Motor neuron (in vitro differentiated cells): Measurements from ENCODE around the gene ADAM33. TPM values are rescaled to one million over a fixed set of nuclear protein-coding genes. Genes with fewer than 3 reads are reported as not detected.

Experiments
- ATAC-seq, 8 experiments: fragments of 200-7000 bp; cut with Tn5 transposase; replicated peaks in 6 of 8; 2 replicates each; pipeline ENCODE4 v1.8.0; 2021; ENCODE audit warnings: mild to moderate bottlenecking in 8 of 8, moderate library complexity in 8 of 8
- H3K27ac ChIP-seq, 2 donors: fragments of 250-450 bp; sonication (Bioruptor Pico); 2 replicates each; pipeline ENCODE4 v1.9.0; 2021; ENCODE audit warnings: antibody characterized with exemption in 2 of 2, mild to moderate bottlenecking in 2 of 2, moderate library complexity in 1 of 2
- H3K4me1 ChIP-seq, 2 donors: fragments of 250-450 bp; sonication (Bioruptor Pico); replicated peaks in 1 of 2; 2 replicates each; pipeline ENCODE4 v1.6.1; 2021; ENCODE audit warnings: antibody characterized with exemption in 2 of 2, mild to moderate bottlenecking in 2 of 2, moderate library complexity in 1 of 2
- H3K4me3 ChIP-seq, 5 donors: fragments of 250-450 bp; sonication (Bioruptor Pico); 2 replicates each; pipeline ENCODE4 v1.9.0; 2021; ENCODE audit warnings: antibody characterized with exemption in 5 of 5, mild to moderate bottlenecking in 5 of 5, moderate library complexity in 4 of 5
- WGBS, 10 experiments: fragments of 450-650 bp; shearing (Covaris generic); methylation state at CpG; one replicate each; pipeline ENCODE4 v1.0.0; 2022; 5-methylcytosine and 5-hydroxymethylcytosine counted together
- in situ Hi-C, 9 experiments: fragments of 400-800 bp; cut with MboI; loops; one replicate each; pipeline ENCODE4 v1.15.0; 2021; ENCODE audit warnings: low sequenced_read_pairs in 9 of 9, low pct_unique_long_range_greater_than_20kb in 2 of 9; ENCODE audit not compliant: unreplicated experiment in 9 of 9
- total RNA-seq, 8 experiments: library from RNA; unstranded; fragments of 300-600 nt; gene quantifications; 2 replicates each; pipeline versions ENCODE4 v1.2.3 to v1.2.4, GENCODE V29; 2022

ADAM33 gene
- total RNA-seq, 8 experiments from 2014 or later: 0.17 to 62.3 (median 1.2) TPM; not detected in 1

- H3K4me3 ChIP-seq: no peak overlapping the region
- no peaks in the 10 kb centered on the region for H3K4me1 ChIP-seq
- no peak for ATAC-seq
- in situ Hi-C loops: no loop called here
- H3K27ac ChIP-seq: no peak overlapping the region
- 67 to 87% (median 84%) methylated on average over 1 to 4 of the region's 16 CpGs; no CpG with 5 or more reads in 6 of the 10 experiments for WGBS, 10 experiments
These were observed 9.5 kb upstream of the ADAM33 start for GRCh38 chr20:3691306-3691705.

- no peak for ATAC-seq
- 42 to 100% (median 86%) methylated on average over 1 to 2 of the region's 3 CpGs; no CpG with 5 or more reads in 2 of the 10 experiments for WGBS, 10 experiments
- Histone ChIP-seq H3K4me3 (no peak overlapping the region), H3K27ac (no peak overlapping the region), H3K4me1 (no peaks in the 10 kb centered on the region)
- in situ Hi-C loops: no loop called here
These were observed 8.6 kb upstream of the ADAM33 start for GRCh38 chr20:3690413-3690812.

GRCh38 chr20:3689978-3690377, 8.2 kb upstream of the ADAM33 start:
- in situ Hi-C loops: no loop called here
- Histone ChIP-seq H3K4me1 (no peaks in the 10 kb centered on the region), H3K27ac (no peak overlapping the region), H3K4me3 (no peak overlapping the region)
- ATAC-seq: no peak
- WGBS, 10 experiments: 20 to 80% (median 60%) methylated on average over 1 to 3 of the region's 11 CpGs; no CpG with 5 or more reads in 5 of the 10 experiments

- peak in 4 of 8 experiments; percentile 33 to 79 (median 43) for ATAC-seq
- Histone ChIP-seq H3K4me3 (no peak overlapping the region), H3K27ac (no peak overlapping the region), H3K4me1 (peaks cover 0 to 5% of the 10 kb centered on the region in 2 donors)
- in situ Hi-C loops: no loop called here
- WGBS, 10 experiments: 46 to 70% (median 65%) methylated on average over 1 to 2 of the region's 2 CpGs; no CpG with 5 or more reads in 4 of the 10 experiments
These were observed 5.8 kb upstream of the ADAM33 start for GRCh38 chr20:3687655-3688054.

GRCh38 chr20:3686867-3687321, 5.1 kb upstream of the ADAM33 start:
- no peak overlapping the region for H3K4me3 ChIP-seq
- H3K4me1 ChIP-seq: peaks cover 2 to 5% of the 10 kb centered on the region in 2 donors
- ATAC-seq: peak; percentile 39 to 87 (median 76)
- in situ Hi-C loops: no loop called here
- H3K27ac ChIP-seq: no peak overlapping the region
- 0 to 75% (median 56%) methylated on average over 2 to 8 of the region's 9 CpGs; no CpG with 5 or more reads in 5 of the 10 experiments for WGBS, 10 experiments

- ATAC-seq: no peak
- Histone ChIP-seq H3K27ac (no peak overlapping the region), H3K4me3 (no peak overlapping the region), H3K4me1 (peaks cover 5 to 7% of the 10 kb centered on the region in 2 donors)
- 33 to 95% (median 83%) methylated on average over 1 to 7 of the region's 7 CpGs; no CpG with 5 or more reads in 5 of the 10 experiments for WGBS, 10 experiments
- in situ Hi-C loops: no loop called here
These were observed 4.6 kb upstream of the ADAM33 start for GRCh38 chr20:3686421-3686820.

- H3K27ac ChIP-seq: no peak overlapping the region
- H3K4me1 ChIP-seq: peaks cover 5 to 7% of the 10 kb centered on the region in 2 donors
- H3K4me3 ChIP-seq: no peak overlapping the region
- no peak for ATAC-seq
- 33 to 100% (median 49%) methylated on average over 1 to 7 of the region's 7 CpGs; no CpG with 5 or more reads in 3 of the 10 experiments for WGBS, 10 experiments
- in situ Hi-C loops: no loop called here
These were observed 3.5 kb upstream of the ADAM33 start for GRCh38 chr20:3685341-3685740.

GRCh38 chr20:3681352-3681930, 369 bp downstream of the ADAM33 start:
- peak in 2 of 8 experiments; percentile 1 to 6 for ATAC-seq
- H3K4me1 ChIP-seq: peaks cover 8 to 11% of the 10 kb centered on the region in 2 donors
- no peak overlapping the region for H3K27ac ChIP-seq
- 18% methylated on average over 3 of the region's 32 CpGs; no CpG with 5 or more reads in 9 of the 10 experiments for WGBS, 10 experiments
- in situ Hi-C loops: no loop called here
- no peak overlapping the region for H3K4me3 ChIP-seq

- ATAC-seq: peak in 1 of 8 experiments; percentile 3
- 0% methylated on average over 4 of the region's 15 CpGs; no CpG with 5 or more reads in 9 of the 10 experiments for WGBS, 10 experiments
- Histone ChIP-seq H3K4me3 (no peak overlapping the region), H3K4me1 (peaks cover 8 to 11% of the 10 kb centered on the region in 2 donors), H3K27ac (no peak overlapping the region)
- in situ Hi-C loops: no loop called here
These were observed 984 bp downstream of the ADAM33 start for GRCh38 chr20:3680701-3681351.

- ATAC-seq: peak in 3 of 8 experiments; percentile 12 to 36 (median 21)
- in situ Hi-C loops: no loop called here
- no peak overlapping the region for H3K4me3 ChIP-seq
- no peak overlapping the region for H3K27ac ChIP-seq
- peaks cover 8 to 11% of the 10 kb centered on the region in 2 donors for H3K4me1 ChIP-seq
- WGBS, 10 experiments: 57 to 80% (median 60%) methylated on average over 1 to 7 of the region's 18 CpGs; no CpG with 5 or more reads in 7 of the 10 experiments
These were observed 1.8 kb downstream of the ADAM33 start for GRCh38 chr20:3679749-3680700.

GRCh38 chr20:3678856-3679720, 2.7 kb downstream of the ADAM33 start:
- ATAC-seq: no peak
- in situ Hi-C loops: no loop called here
- Histone ChIP-seq H3K27ac (no peak overlapping the region), H3K4me3 (no peak overlapping the region), H3K4me1 (peaks cover 3 to 11% of the 10 kb centered on the region in 2 donors)
- 20 to 80% (median 40%) methylated on average over 1 to 5 of the region's 14 CpGs; no CpG with 5 or more reads in 5 of the 10 experiments for WGBS, 10 experiments

- H3K27ac ChIP-seq: no peak overlapping the region
- WGBS, 10 experiments: 80% methylated on average over 1 of the region's 2 CpGs; no CpG with 5 or more reads in 9 of the 10 experiments
- in situ Hi-C loops: no loop called here
- no peak for ATAC-seq
- H3K4me1 ChIP-seq: peaks cover 3 to 11% of the 10 kb centered on the region in 2 donors
- H3K4me3 ChIP-seq: no peak overlapping the region
These were observed 3.6 kb downstream of the ADAM33 start for GRCh38 chr20:3678198-3678597.
